ENCODE measurements around the gene SPN.
"Not testable (repeated sequence)": the region's sequence is repeated elsewhere in the genome, so short reads cannot be mapped to it uniquely, and the experiment has no call there.

SPN gene

DNA sequence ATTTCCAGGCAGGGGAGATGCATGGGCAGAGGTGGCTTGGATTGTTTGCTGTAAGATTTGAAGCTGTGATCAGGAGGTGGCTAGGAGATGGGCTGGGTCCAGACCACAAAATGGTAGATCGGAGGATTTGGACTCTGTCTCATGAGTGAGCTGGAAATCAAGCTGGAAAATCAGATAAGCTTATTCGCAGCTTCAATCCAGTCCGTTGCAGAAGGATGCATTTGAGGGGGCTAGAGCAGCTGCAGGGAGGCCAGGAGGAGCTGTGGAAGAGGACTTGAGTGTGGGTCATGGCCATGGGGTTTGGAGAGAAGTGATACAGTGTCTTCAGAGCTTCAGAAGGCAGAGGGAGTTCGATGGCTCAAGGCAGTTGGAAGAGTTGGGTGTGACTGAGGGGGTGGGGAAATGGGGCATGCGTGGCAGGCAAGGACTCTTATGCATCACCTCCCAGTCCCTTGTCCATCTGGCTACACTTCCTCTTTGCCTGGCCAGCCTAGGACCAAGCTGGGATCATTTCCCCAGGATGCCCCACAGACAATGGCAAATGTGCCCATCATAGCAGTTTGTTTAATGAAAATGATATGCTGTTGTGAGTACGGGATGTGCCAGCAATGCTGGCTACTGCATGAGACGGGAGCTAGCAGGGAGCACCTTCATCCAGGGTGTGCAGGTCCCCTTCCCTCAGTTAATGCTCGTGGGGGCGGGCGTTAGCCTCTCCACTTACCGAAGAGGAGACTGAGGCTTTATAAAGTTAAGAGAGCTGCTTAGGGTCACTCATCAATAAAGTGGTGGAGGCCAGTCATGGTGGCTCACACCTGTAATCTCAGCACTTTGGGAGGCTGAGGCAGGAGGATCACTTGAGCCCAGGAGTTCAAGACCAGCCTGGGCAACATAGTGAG lies 36.5 kb downstream of the SPN start:
- FAIRE-seq, result no peak
- DNase-seq (ENCODE audit: insufficient read length, low spot score), result no peak

DNA sequence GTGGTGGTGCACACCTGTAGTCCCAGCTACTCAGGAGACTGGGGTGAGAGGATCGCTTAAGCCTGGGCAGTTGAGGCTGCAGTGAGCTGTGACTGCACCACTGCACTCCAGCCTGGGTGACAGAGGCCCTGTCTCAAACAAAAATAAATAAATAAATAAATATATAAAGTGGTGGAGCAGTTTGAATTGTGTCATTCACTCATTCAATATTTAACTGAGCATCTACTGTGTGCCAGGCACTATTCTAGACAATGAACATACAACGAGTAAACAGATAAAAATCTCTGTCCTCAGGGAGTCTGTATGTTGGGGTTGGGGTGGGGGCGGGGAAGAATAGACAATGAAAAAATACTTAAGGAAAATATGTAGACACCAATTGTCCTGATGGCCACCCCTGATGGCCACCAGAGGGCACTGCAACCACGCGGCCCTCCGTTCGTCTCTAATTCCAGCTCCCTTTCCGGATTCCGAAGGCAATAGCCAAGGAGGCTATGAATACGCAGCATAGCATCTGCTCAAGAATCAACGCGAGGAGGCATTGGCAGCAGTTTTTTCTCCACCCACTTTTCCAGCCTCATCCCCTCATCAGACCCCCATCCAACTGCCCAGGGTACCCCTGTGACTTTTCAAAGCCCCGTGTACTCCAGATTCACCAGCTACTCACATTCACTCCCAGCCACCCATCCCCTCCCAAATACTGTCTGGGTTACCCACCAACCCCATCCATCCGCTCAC lies 37.4 kb downstream of the SPN start:
- FAIRE-seq (peak; percentile 54), DNase-seq (ENCODE audit: insufficient read length, low spot score) (peak; percentile 79)

DNA sequence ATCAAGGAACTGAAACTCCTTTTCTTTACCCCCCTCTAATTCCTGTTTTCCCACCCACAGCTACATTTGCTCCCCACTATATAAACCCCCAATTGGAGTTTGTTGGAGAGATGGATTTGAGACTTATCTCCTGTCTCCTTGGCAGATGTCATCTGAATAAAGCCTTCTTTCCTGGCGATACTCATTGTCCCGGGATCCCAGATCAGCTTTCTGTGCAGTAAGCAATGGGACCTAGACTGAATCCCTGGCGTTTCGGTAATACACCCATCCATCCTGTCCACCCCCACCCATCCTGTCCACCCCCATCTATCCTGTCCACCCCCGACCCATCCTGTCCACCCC lies 38.1 kb downstream of the SPN start:
- FAIRE-seq (no peak), DNase-seq (ENCODE audit: insufficient read length, low spot score) (no peak)

DNA sequence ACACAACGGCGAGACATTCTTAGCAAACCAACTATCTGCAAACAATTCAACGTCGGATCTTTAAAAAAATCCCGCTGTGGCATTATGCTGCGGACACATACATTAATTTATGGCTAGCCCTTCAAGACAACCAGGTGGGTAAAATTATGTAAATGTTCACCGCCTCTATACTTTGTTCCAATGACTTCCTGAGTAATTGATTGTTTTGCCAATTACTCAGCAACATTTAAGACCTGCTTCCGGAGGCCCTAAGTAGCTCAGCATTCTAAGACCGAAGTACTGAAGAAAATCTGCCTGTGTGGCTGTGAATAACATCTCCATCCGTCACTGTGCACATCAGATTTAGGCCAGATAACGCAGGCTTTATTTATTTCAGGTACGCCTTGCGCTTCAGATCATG lies 39.2 kb downstream of the SPN start:
- no peak for DNase-seq (ENCODE audit: insufficient read length, low spot score)
- FAIRE-seq, result no peak

DNA sequence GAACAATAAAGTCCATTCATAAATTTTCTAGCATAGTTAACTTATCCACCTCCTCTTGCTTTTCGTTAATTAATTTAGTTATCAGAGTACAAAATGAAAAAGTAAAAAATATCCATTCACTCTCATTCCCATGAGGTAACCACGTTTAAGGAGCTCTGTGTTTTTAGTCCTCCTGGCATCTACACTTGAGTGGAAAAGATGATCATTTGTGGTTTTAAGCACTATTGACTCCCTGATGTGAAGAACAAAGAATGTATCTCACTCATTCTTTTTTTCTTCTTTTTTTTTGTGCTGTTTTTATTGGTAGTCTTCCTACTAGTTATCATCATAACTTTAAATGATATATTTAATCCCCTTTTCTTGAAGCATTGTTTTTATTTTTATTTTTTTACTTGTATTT lies 42.0 kb downstream of the SPN start:
- no peak for FAIRE-seq
- no peak for DNase-seq (ENCODE audit: insufficient read length, low spot score)

DNA sequence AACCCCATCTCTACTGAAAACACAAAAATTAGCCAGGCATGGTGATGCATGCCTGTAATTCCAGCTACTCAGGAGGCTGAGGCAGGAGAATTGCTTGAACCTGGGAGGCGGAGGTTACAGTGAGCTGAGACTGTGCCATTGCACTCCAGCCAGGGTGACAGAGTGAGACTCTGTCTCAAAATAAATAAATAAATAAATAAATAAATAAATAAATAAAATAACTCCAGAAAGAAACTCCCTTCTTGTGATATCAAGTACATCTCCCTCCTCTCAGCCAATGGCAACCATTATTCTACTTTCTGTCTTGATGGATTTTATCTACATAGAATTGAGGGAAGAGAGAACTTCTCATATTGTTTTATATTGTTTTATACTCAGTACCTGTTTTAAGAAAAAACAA lies 44.1 kb downstream of the SPN start:
- not testable (repeated sequence) for FAIRE-seq; DNase-seq (ENCODE audit: insufficient read length, low spot score)

DNA sequence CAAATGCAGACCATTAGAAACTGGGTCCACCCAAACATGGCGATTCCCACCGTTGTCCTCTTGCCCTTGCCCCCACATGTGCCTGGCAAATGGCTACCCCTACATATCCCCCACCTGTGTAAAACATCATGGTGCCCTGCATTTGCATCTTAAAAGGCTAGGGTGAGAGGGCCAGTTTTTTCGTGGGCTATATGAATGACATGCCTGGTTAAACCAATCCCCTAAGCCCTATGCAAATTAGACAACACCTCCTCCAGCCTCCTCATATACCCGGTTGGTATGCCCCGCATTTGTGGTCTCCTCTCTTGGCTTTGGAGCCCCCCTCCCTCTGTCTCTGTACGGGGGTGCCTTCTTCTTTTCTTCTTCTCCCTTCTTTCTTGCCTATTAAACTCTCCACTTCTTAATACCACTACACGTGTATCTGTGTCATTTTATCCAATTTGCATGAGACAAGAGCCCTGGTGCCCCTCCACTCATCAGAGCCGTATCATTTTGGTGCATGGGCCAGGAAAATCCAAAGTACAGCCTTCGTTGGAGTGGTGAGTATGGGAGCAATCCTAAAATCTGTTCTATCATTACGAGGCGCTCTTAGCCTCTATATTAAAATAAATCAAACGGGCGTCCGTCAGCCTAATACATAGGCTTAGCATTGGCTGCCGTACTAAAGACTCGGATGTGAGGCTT lies 46.0 kb downstream of the SPN start:
- no peak for FAIRE-seq
- no peak for DNase-seq (ENCODE audit: insufficient read length, low spot score)

DNA sequence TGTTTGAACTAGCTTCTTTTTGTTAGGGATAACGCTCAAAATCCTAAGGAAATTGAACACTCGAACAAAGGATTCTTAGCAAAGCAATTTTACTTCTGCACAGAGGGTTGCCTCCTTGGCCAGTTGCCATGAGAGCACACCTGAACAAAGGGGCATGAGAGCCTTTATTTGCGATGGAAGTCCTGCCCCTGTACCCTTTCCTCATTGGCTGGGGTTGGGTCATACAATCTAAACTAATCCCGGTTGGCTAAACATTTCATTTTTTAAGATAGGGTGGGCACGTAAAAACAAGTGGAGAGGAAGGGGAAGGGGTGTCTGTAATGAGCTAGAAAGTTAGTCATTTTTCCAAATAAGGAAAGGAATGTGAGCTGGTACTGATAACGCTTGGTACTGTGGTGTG lies 46.6 kb downstream of the SPN start:
- DNase-seq (ENCODE audit: insufficient read length, low spot score), result not testable (repeated sequence)

DNA sequence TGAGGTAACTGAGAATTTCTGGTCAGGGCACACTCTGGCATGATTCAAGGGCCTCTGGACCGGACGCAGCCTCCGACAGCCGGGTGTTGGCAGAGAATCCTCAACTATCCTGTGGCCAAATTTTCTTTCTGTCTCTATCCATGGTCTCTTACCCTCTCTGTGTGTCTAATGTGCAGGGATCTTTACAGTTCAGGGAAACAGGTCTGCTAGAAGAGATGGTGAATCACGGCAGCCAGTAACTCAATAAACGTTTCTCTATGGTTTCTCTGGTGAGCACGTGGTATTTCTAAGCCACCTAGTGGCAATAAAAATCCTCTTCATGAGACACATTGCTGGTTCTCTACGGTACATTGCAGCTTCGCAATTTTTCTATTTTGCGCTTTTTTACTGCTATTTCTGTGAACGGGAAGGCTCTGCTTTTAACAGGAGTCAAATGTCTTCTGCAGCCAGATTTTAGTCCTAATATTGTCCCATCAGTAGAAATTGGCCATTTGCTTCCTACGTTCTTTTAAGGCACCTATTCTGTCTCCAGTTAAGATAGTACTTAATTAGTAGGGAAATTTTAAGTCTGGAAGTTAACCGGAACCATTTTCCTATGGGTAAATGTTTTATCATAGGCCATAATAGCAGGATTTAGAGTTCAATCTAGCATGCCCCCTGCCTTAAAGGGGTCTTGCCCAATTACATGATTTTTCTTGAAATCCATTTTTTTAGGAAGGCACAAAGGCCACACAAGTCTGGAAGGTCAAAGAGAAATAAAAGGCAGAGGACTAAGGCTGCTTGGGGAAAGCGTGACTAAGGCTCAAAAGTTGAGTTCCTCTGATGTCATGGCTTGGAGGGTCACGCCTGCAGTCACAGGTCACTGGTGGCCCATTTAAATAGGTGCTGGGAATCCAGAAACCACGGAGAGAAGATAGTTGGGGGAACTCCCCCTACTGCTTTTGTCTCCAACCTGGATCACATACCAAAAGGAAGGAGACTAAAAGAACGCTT lies 47.5 kb downstream of the SPN start:
- DNase-seq (ENCODE audit: insufficient read length, low spot score) (peak; percentile 54), FAIRE-seq (no peak)

More for the DNA sequence above, 46.6 kb downstream of the SPN start:
- FAIRE-seq, result not testable (repeated sequence)

DNA sequence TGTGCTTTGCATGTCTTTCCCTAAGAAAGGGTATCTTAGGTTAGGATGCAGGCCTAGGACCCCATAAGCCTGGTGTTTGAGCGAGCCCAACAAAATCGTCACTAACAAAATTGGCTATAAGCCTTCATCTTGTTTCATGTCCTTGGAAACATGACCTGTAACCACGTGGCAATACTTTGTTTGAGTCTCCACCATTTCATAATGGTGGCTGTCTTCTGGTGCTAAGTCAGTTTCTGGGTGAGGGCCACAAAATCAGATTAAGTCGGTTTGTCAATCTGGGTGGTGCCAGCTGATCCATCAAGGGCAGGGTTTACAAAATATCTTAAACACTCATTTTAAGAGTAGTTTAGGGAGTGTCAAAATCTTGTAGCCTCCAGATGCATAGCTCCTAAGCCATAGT lies 49.8 kb downstream of the SPN start:
- FAIRE-seq (no peak), DNase-seq (ENCODE audit: insufficient read length, low spot score) (no peak)

DNA sequence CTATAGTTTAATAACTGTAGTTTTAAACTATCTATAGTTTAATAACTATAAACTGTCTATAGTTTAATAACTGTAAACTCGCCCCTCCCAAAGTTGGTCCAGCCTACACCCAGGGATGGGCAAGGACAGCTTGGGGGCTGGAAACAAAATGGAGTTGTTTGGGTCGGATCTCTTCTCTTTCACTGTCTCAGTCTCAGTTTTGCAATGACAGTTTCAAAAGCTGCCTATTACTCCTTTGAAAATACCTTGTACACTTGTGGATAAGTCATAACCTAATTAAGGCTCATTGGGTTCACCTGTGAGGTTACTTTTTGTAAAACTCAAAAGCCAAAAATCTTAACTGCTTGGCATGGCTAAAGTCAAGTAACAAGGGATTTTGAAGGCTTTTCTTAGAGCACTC lies 51.3 kb downstream of the SPN start:
- FAIRE-seq, result no peak
- DNase-seq (ENCODE audit: insufficient read length, low spot score), result no peak

DNA sequence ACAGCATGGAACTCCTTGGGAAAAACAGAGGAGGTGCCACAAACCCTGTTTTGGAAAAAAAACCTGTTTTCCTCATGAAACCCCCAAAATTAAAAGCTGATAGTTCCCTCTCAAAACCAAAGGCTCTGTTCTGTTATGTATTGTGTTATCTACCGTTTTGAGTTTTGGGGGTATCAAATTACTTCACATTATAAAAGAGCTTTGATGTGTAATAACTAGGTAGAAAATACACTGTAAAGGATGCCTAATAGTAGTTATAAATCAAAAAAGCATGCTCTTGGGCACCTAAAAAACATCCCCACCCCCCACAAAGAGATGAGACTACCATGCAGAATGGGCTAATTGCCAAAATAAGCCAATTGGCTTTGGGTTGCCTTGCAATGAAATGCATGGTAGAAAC lies 51.9 kb downstream of the SPN start:
- FAIRE-seq, result no peak
- no peak for DNase-seq (ENCODE audit: insufficient read length, low spot score)

DNA sequence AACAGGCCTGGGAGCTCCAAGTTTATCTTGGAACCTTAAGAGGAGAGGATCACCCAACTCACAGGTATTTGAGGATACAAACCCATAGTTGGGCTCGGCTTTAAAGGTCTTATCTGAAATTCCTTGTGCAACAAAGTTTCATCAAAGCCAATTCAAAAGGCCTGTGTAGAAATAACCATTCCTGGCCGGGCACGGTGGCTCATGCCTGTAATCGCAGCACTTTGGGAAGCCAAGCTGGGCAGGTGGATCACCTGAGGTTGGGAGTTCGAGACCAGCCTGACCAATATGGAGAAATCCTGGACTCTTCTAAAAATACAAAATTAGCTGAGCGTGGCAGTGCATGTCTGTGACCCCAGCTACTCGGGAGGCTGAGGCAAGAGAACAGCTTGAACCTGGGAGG lies 54.1 kb downstream of the SPN start:
- DNase-seq (ENCODE audit: insufficient read length, low spot score) (no peak), FAIRE-seq (no peak)

DNA sequence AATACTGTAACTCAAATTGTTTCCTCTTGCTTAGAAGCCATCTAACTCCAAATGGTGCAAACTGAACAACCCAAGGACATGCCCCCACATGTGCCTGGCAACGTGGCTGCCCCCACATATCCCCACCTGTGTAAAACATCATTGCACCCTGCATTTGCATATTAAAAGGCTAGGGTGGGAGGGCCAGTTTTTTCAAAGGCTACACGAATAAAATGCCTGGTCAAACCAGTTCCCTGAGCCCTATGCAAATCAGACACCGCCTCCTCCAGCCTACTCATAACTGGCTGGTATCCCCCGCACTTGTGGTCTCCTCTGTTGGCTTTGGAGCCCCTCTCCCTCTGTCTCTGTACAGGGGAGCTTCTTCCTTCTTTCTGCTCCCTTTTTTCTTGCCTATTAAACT lies 56.0 kb downstream of the SPN start:
- FAIRE-seq, result no peak

More for the DNA sequence above, 56.0 kb downstream of the SPN start:
- DNase-seq (ENCODE audit: insufficient read length, low spot score), result no peak
